Glutamatergic neuron (in vitro differentiated cells): ENCODE measurements around the gene SGPP1. TPM values are rescaled to one million over a fixed set of nuclear protein-coding genes. Genes with fewer than 3 reads are reported as not detected.

Source experiments
- DNase-seq: peaks from one replicate; pipeline ENCODE4 v3.0.0; 2022
- H3K27ac Mint-ChIP-seq: one replicate; pipeline ENCODE4 v1.8.0; 2020; ENCODE audit warnings: mild to moderate bottlenecking, mixed read lengths, inconsistent platforms; ENCODE audit not compliant: unreplicated experiment
- H3K27me3 Mint-ChIP-seq: one replicate; pipeline ENCODE4 v1.8.0; 2020; ENCODE audit warnings: mild to moderate bottlenecking, moderate library complexity, mixed read lengths, inconsistent platforms; ENCODE audit not compliant: unreplicated experiment
- H3K36me3 Mint-ChIP-seq: one replicate; pipeline ENCODE4 v1.8.0; 2020; ENCODE audit warnings: mild to moderate bottlenecking, mixed read lengths, inconsistent platforms; ENCODE audit not compliant: unreplicated experiment
- H3K4me1 Mint-ChIP-seq: one replicate; pipeline ENCODE4 v1.8.0; 2020; ENCODE audit warnings: mild to moderate bottlenecking, low read depth, mixed read lengths, inconsistent platforms; ENCODE audit not compliant: unreplicated experiment
- H3K4me3 Mint-ChIP-seq: one replicate; pipeline ENCODE4 v1.8.0; 2020; ENCODE audit warnings: mild to moderate bottlenecking, mixed read lengths, inconsistent platforms; ENCODE audit not compliant: unreplicated experiment
- H3K9me3 Mint-ChIP-seq: one replicate; pipeline ENCODE4 v1.8.0; 2020; ENCODE audit warnings: mild to moderate bottlenecking, moderate library complexity, mixed read lengths, inconsistent platforms; ENCODE audit not compliant: unreplicated experiment
- total RNA-seq: library from RNA; stranded (reverse); fragmentation: NEBNext Ultra II Directional; extraction: Animal tissue kit (Norgen Biotek cat#: 25700); gene quantifications from one replicate; pipeline ENCODE4 v1.2.1, GENCODE V29; 2021; ENCODE audit not compliant: unreplicated experiment
- TF ChIP-seq, protein P1 (sequence below): fragments of 200-600 bp; sonication (generic); IDR thresholded peaks from one replicate; pipeline ENCODE4 v1.5.0; 2021; ENCODE audit not compliant: partially characterized antibody, unreplicated experiment

Gene SGPP1
- total RNA-seq, 1 donor from 2014 or later: 4.3 TPM

GRCh38 chr14:63745858-63746425 lies 18.1 kb upstream of the SGPP1 start:
- Mint-ChIP-seq H3K36me3 (no peaks in the 10 kb centered on the region), H3K27me3 (no peaks in the 10 kb centered on the region), H3K27ac (no peak overlapping the region), H3K4me1 (no peaks in the 10 kb centered on the region), H3K4me3 (no peak overlapping the region), H3K9me3 (no peaks in the 10 kb centered on the region)
- TF ChIP-seq, protein P1, sequence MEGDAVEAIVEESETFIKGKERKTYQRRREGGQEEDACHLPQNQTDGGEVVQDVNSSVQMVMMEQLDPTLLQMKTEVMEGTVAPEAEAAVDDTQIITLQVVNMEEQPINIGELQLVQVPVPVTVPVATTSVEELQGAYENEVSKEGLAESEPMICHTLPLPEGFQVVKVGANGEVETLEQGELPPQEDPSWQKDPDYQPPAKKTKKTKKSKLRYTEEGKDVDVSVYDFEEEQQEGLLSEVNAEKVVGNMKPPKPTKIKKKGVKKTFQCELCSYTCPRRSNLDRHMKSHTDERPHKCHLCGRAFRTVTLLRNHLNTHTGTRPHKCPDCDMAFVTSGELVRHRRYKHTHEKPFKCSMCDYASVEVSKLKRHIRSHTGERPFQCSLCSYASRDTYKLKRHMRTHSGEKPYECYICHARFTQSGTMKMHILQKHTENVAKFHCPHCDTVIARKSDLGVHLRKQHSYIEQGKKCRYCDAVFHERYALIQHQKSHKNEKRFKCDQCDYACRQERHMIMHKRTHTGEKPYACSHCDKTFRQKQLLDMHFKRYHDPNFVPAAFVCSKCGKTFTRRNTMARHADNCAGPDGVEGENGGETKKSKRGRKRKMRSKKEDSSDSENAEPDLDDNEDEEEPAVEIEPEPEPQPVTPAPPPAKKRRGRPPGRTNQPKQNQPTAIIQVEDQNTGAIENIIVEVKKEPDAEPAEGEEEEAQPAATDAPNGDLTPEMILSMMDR: no peak
- no peak for DNase-seq

DNA sequence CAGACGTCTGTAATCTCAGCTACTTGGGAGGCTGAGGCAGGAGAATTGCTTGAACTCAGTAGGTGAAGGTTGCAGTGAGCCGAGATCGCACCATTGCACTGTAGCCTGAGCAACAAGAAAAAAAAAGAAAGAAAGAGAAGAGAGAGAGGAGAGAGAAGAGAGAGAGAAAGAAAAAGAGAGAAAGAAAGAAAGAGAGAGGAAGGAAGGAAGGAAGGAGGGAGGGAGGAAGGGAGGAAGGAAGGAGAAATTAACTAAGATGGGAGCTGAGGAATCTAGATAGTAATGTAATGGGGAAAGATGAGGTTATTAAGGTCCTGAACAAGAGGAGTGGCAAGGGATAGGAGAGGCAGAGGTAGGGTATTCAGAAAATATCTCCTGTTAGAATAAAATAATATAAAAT lies 17.4 kb upstream of the SGPP1 start:
- TF ChIP-seq, protein P1: no peak
- no peaks in the 10 kb centered on the region for H3K27me3 Mint-ChIP-seq
- DNase-seq: no peak
- no peak overlapping the region for H3K27ac Mint-ChIP-seq
- no peak overlapping the region for H3K4me3 Mint-ChIP-seq
- no peaks in the 10 kb centered on the region for H3K4me1 Mint-ChIP-seq
- no peaks in the 10 kb centered on the region for H3K36me3 Mint-ChIP-seq
- H3K9me3 Mint-ChIP-seq: no peaks in the 10 kb centered on the region

DNA sequence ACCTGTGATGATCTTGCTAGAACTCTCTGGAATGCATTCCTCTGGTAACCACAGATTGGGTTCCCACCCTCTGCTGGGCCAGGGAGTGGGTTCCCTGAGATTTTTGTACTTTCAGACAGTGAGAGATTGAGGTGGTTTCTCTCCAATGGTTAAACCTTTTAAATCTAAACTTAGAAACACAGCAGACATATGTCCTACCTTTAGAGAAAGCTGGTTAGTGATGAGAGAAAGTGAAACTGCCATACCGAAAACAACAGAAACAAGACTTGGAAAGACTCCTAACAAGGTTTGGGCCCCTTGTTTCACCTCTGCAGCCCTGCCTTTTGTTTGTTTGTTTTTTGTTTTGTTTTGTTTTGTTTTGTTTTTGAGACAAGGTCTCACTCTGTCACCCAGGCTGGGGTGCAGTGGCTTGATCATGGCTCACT lies 9.7 kb upstream of the SGPP1 start:
- no peaks in the 10 kb centered on the region for H3K9me3 Mint-ChIP-seq
- TF ChIP-seq, protein P1: no peak
- H3K4me1 Mint-ChIP-seq: no peaks in the 10 kb centered on the region
- no peaks in the 10 kb centered on the region for H3K36me3 Mint-ChIP-seq
- H3K27me3 Mint-ChIP-seq: no peaks in the 10 kb centered on the region
- H3K4me3 Mint-ChIP-seq: no peak overlapping the region
- DNase-seq: no peak
- no peak overlapping the region for H3K27ac Mint-ChIP-seq

GRCh38 chr14:63735720-63736119 lies 7.9 kb upstream of the SGPP1 start:
- DNase-seq: no peak
- no peaks in the 10 kb centered on the region for H3K4me1 Mint-ChIP-seq
- H3K36me3 Mint-ChIP-seq: no peaks in the 10 kb centered on the region
- H3K27ac Mint-ChIP-seq: no peak overlapping the region
- no peaks in the 10 kb centered on the region for H3K9me3 Mint-ChIP-seq
- TF ChIP-seq, protein P1: no peak
- peaks cover 1% of the 10 kb centered on the region for H3K27me3 Mint-ChIP-seq
- no peak overlapping the region for H3K4me3 Mint-ChIP-seq

DNA sequence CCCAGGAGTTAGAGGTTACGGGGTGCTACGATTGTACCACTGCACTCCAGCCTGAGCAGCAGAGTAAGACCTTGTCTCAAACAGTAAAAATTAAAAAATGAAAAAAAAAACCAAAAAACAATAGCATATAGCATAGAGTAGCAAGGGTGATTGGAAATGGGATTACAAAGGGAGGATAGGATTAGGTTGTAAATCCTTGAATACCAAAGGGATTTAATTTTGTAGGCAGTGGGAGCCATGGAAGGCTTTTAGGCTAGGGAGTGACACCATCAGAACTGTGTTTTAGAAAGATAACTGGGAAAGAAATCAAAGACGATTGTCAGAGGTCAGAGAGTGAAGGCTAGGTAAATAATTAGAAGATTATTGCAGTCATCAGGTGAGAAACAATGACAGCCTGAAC lies 2.8 kb upstream of the SGPP1 start:
- no peaks in the 10 kb centered on the region for H3K36me3 Mint-ChIP-seq
- no peak overlapping the region for H3K4me3 Mint-ChIP-seq
- peaks cover 7% of the 10 kb centered on the region for H3K9me3 Mint-ChIP-seq
- H3K4me1 Mint-ChIP-seq: peaks cover 13% of the 10 kb centered on the region
- no peak overlapping the region for H3K27ac Mint-ChIP-seq
- no peak for DNase-seq
- TF ChIP-seq, protein P1: no peak
- peaks cover 9% of the 10 kb centered on the region for H3K27me3 Mint-ChIP-seq
